DND-41 (cell line): ENCODE results near the gene STPG2.

Source experiments
- ATAC-seq: fragments of 200-7000 bp; cut with Tn5 transposase; 3 replicates; pipeline ENCODE4 v1.9.1; 2021; ENCODE audit warnings: low read depth; ENCODE audit not compliant: insufficient read depth
- DNase-seq: peaks from one replicate; pipeline ENCODE4 v3.0.0-alpha.2; 2020
- H2AFZ ChIP-seq: 2 replicates; pipeline ENCODE4 v1.6.0; 2012; ENCODE audit warnings: low read depth, low read length
- H3K27ac ChIP-seq: 2 replicates; pipeline ENCODE4 v1.5.1; 2012; ENCODE audit warnings: low read length, inconsistent platforms
- H3K27me3 ChIP-seq: fragments of 200-600 bp; sonication (generic); 2 replicates; pipeline ENCODE4 v1.6.0; 2012; ENCODE audit warnings: low read length, mild to moderate bottlenecking, inconsistent platforms; ENCODE audit not compliant: insufficient read depth, poor library complexity
- H3K36me3 ChIP-seq: 2 replicates; pipeline ENCODE4 v1.5.1; 2012; ENCODE audit warnings: low read length, inconsistent platforms; ENCODE audit not compliant: insufficient read depth
- H3K4me1 ChIP-seq: 2 replicates; pipeline ENCODE4 v1.5.1; 2012; ENCODE audit warnings: mild to moderate bottlenecking, low read length; ENCODE audit not compliant: insufficient read depth
- H3K4me2 ChIP-seq: 2 replicates; pipeline ENCODE4 v1.6.0; 2012; ENCODE audit warnings: mild to moderate bottlenecking, moderate library complexity, low read length, inconsistent platforms; ENCODE audit not compliant: insufficient read depth
- H3K4me3 ChIP-seq, 2 experiments: fragments of 200-600 bp in 1 of 2; shearing (Covaris generic) in 1 of 2; 2 replicates each; pipeline ENCODE4 v1.5.1; 2012 to 2016; ENCODE audit warnings: inconsistent platforms in 2 of 2, low read length in 2 of 2, mild to moderate bottlenecking in 2 of 2, low read depth in 1 of 2, moderate library complexity in 1 of 2
- H3K79me2 ChIP-seq: 2 replicates; pipeline ENCODE4 v1.6.0; 2012; ENCODE audit warnings: low read length, inconsistent platforms; ENCODE audit not compliant: insufficient read depth
- H3K9ac ChIP-seq: 2 replicates; pipeline ENCODE4 v1.6.0; 2012; ENCODE audit warnings: low read depth, mild to moderate bottlenecking, inconsistent platforms, low read length, moderate library complexity
- H3K9me3 ChIP-seq: 2 replicates; pipeline ENCODE4 v1.5.1; 2012; ENCODE audit warnings: low read length, moderate library complexity, mild to moderate bottlenecking, inconsistent platforms; ENCODE audit not compliant: insufficient read depth, severe bottlenecking
- H4K20me1 ChIP-seq: 2 replicates; pipeline ENCODE4 v1.6.0; 2012; ENCODE audit warnings: low read length; ENCODE audit not compliant: insufficient read depth
- CTCF ChIP-seq: IDR thresholded peaks from 2 replicates; pipeline ENCODE4 v1.5.1; 2012; ENCODE audit warnings: borderline replicate concordance, low read length, moderate library complexity, mild to moderate bottlenecking; ENCODE audit not compliant: poor library complexity, severe bottlenecking; ENCODE audit errors: extremely low read depth
- EZH2 ChIP-seq: IDR thresholded peaks from 3 replicates; pipeline ENCODE4 v1.6.1; 2012; ENCODE audit warnings: borderline replicate concordance, low read depth, mild to moderate bottlenecking, moderate library complexity, low read length, inconsistent platforms; ENCODE audit not compliant: severe bottlenecking

STPG2 gene

GRCh38 chr4:97938141-97938540 lies 205.1 kb downstream of the STPG2 start:
- no peaks in the 10 kb centered on the region for H3K79me2 ChIP-seq
- no peak overlapping the region for H3K4me2 ChIP-seq
- no peaks in the 10 kb centered on the region for H3K4me1 ChIP-seq
- H3K9me3 ChIP-seq = peaks cover 6% of the 10 kb centered on the region
- no peaks in the 10 kb centered on the region for H4K20me1 ChIP-seq
- no peaks in the 10 kb centered on the region for H3K27me3 ChIP-seq
- no peak overlapping the region for H3K27ac ChIP-seq
- ATAC-seq = no peak
- DNase-seq = no peak
- no peak overlapping the region for H2AFZ ChIP-seq
- no peak overlapping the region for H3K9ac ChIP-seq
- no peak overlapping the region for H3K4me3 ChIP-seq
- TF ChIP-seq CTCF = no peak
- no peak for TF ChIP-seq EZH2
- no peaks in the 10 kb centered on the region for H3K36me3 ChIP-seq

- Histone ChIP-seq H3K27ac (no peak overlapping the region), H3K9ac (no peak overlapping the region), H3K27me3 (no peaks in the 10 kb centered on the region), H4K20me1 (no peaks in the 10 kb centered on the region), H3K9me3 (no peaks in the 10 kb centered on the region), H3K4me2 (no peak overlapping the region), H3K79me2 (no peaks in the 10 kb centered on the region), H3K36me3 (no peaks in the 10 kb centered on the region), H2AFZ (no peak overlapping the region), H3K4me1 (no peaks in the 10 kb centered on the region), H3K4me3 (no peak overlapping the region)
- no peak for ATAC-seq
- TF ChIP-seq CTCF = no peak
- TF ChIP-seq EZH2 = no peak
- no peak for DNase-seq
Measured at GRCh38 chr4:97924341-97924958, 218.8 kb downstream of the STPG2 start.

GRCh38 chr4:97923096-97923495 lies 220.2 kb downstream of the STPG2 start:
- Histone ChIP-seq H2AFZ (no peak overlapping the region), H3K27ac (no peak overlapping the region), H3K27me3 (no peaks in the 10 kb centered on the region), H3K9ac (no peak overlapping the region), H4K20me1 (no peaks in the 10 kb centered on the region), H3K4me3 (no peak overlapping the region), H3K79me2 (no peaks in the 10 kb centered on the region), H3K9me3 (no peaks in the 10 kb centered on the region), H3K36me3 (no peaks in the 10 kb centered on the region), H3K4me2 (no peak overlapping the region), H3K4me1 (no peaks in the 10 kb centered on the region)
- DNase-seq = no peak
- no peak for TF ChIP-seq CTCF
- TF ChIP-seq EZH2 = no peak
- ATAC-seq = no peak
